WTC11 (cell line): ENCODE data around the gene LRRC32. TPM values are rescaled to one million over a fixed set of nuclear protein-coding genes. Genes with fewer than 3 reads are reported as not detected.

Experiments used
- ATAC-seq: fragments of 200-7000 bp; cut with Tn5 transposase; 2 replicates; pipeline ENCODE4 v1.10.0; 2021; ENCODE audit warnings: mild to moderate bottlenecking, moderate library complexity
- CTCF ChIA-PET: fragments of 300-600 bp; sonication (Branson Sonifier 250); formaldehyde crosslinking; loops from one replicate; lab custom pipeline; 2021; ENCODE audit warnings: antibody characterized with exemption; lab: Charles Lee
- POLR2A ChIA-PET: fragments of 350-600 bp; sonication (Branson Sonifier 250); formaldehyde crosslinking; loops from one replicate; lab custom pipeline; 2021; ENCODE audit warnings: antibody characterized with exemption; lab: Charles Lee
- DNase-seq: peaks from one replicate; pipeline ENCODE4 v3.0.0; 2021; ENCODE audit warnings: low spot score
- H3K27ac Mint-ChIP-seq: 2 replicates; pipeline ENCODE4 v1.8.0; 2021; ENCODE audit warnings: mixed read lengths
- H3K27me3 Mint-ChIP-seq: 2 replicates; pipeline ENCODE4 v1.8.0; 2021; ENCODE audit warnings: low read depth, mild to moderate bottlenecking, moderate library complexity, mixed read lengths
- H3K36me3 Mint-ChIP-seq: 2 replicates; pipeline ENCODE4 v1.8.0; 2021; ENCODE audit warnings: mixed read lengths
- H3K4me1 Mint-ChIP-seq: 2 replicates; pipeline ENCODE4 v1.8.0; 2022; ENCODE audit warnings: mixed read lengths
- H3K4me3 Mint-ChIP-seq: 2 replicates; pipeline ENCODE4 v1.8.0; 2021; ENCODE audit warnings: mild to moderate bottlenecking, moderate library complexity, mixed read lengths
- H3K9me3 Mint-ChIP-seq: 2 replicates; pipeline ENCODE4 v1.8.0; 2021; ENCODE audit warnings: mixed read lengths
- ARID4B ChIP-seq: sonication (generic); formaldehyde crosslinking; IDR thresholded peaks from 2 replicates; pipeline ENCODE4 v1.8.0; 2023; ENCODE audit warnings: missing genetic modification reagents, mild to moderate bottlenecking, borderline replicate concordance
- ATF1 ChIP-seq: sonication (generic); formaldehyde crosslinking; IDR thresholded peaks from 2 replicates; pipeline ENCODE4 v1.8.1; 2023; ENCODE audit warnings: mild to moderate bottlenecking, moderate library complexity, missing genetic modification reagents
- E2F5 ChIP-seq: sonication (generic); formaldehyde crosslinking; IDR thresholded peaks from 2 replicates; pipeline ENCODE4 v1.8.1; 2022; ENCODE audit warnings: mild to moderate bottlenecking, moderate library complexity, missing genetic modification reagents
- ESRRA ChIP-seq: sonication (generic); formaldehyde crosslinking; IDR thresholded peaks from 2 replicates; pipeline ENCODE4 v1.8.1; 2022; ENCODE audit warnings: mild to moderate bottlenecking, missing genetic modification reagents, borderline replicate concordance
- ETV6 ChIP-seq: sonication (generic); formaldehyde crosslinking; IDR thresholded peaks from 2 replicates; pipeline ENCODE4 v1.8.1; 2022; ENCODE audit warnings: mild to moderate bottlenecking, missing genetic modification reagents
- FOXJ3 ChIP-seq: sonication (generic); formaldehyde crosslinking; IDR thresholded peaks from 2 replicates; pipeline ENCODE4 v1.9.0; 2021; ENCODE audit warnings: missing genetic modification reagents, mild to moderate bottlenecking, borderline replicate concordance
- JAZF1 ChIP-seq: fragments of 250-450 bp; sonication (Bioruptor Pico); IDR thresholded peaks from 2 replicates; pipeline ENCODE4 v1.9.0; 2021; ENCODE audit warnings: moderate library complexity, mild to moderate bottlenecking, inconsistent platforms
- NFYB ChIP-seq: sonication (generic); formaldehyde crosslinking; conservative IDR thresholded peaks from 2 replicates; pipeline ENCODE4 v1.8.0; 2022; ENCODE audit warnings: low read depth, missing genetic modification reagents
- NR2C2 ChIP-seq: sonication (generic); formaldehyde crosslinking; IDR thresholded peaks from 2 replicates; pipeline ENCODE4 v1.8.0; 2022; ENCODE audit warnings: mild to moderate bottlenecking, missing genetic modification reagents
- PRDM15 ChIP-seq: sonication (generic); formaldehyde crosslinking; IDR thresholded peaks from 2 replicates; pipeline ENCODE4 v1.8.0; 2022; ENCODE audit warnings: missing genetic modification reagents
- SP1 ChIP-seq: sonication (generic); formaldehyde crosslinking; conservative IDR thresholded peaks from 2 replicates; pipeline ENCODE4 v1.8.1; 2022; ENCODE audit warnings: missing genetic modification reagents
- TP53 ChIP-seq: sonication (generic); formaldehyde crosslinking; IDR thresholded peaks from 2 replicates; pipeline ENCODE4 v1.8.1; 2023; ENCODE audit warnings: mild to moderate bottlenecking, missing genetic modification reagents
- ZNF138 ChIP-seq: sonication (generic); formaldehyde crosslinking; conservative IDR thresholded peaks from 2 replicates; pipeline ENCODE4 v1.8.1; 2022; ENCODE audit warnings: mild to moderate bottlenecking, moderate library complexity, missing genetic modification reagents
- ZNF317 ChIP-seq: sonication (generic); formaldehyde crosslinking; IDR thresholded peaks from 2 replicates; pipeline ENCODE4 v1.8.1; 2023; ENCODE audit warnings: low read depth, mild to moderate bottlenecking, moderate library complexity, missing genetic modification reagents, borderline replicate concordance
- ZNF416 ChIP-seq: fragments of 250-450 bp; sonication (Bioruptor Pico); IDR thresholded peaks from 2 replicates; pipeline ENCODE4 v1.9.0; 2021; ENCODE audit warnings: mild to moderate bottlenecking, inconsistent platforms
- ZNF671 ChIP-seq: fragments of 250-450 bp; sonication (Bioruptor Pico); IDR thresholded peaks from 2 replicates; pipeline ENCODE4 v1.8.0; 2021; ENCODE audit warnings: mild to moderate bottlenecking
- total RNA-seq: library from RNA; stranded (reverse); gene quantifications from 3 replicates; pipeline ENCODE4 v1.2.3, GENCODE V29; 2021
- TF ChIP-seq, protein P1 (sequence below): sonication (generic); formaldehyde crosslinking; IDR thresholded peaks from 2 replicates; pipeline ENCODE4 v1.8.1; 2023; ENCODE audit warnings: mild to moderate bottlenecking, missing genetic modification reagents
- TF ChIP-seq, protein P2 (sequence below): fragments of 250-450 bp; sonication (Bioruptor Pico); conservative IDR thresholded peaks from 2 replicates; pipeline ENCODE4 v1.9.0; 2021; ENCODE audit warnings: mild to moderate bottlenecking
- TF ChIP-seq, protein P3 (sequence below): sonication (generic); formaldehyde crosslinking; IDR thresholded peaks from 2 replicates; pipeline ENCODE4 v1.8.0; 2023; ENCODE audit warnings: mild to moderate bottlenecking, missing genetic modification reagents
- TF ChIP-seq, protein P4 (sequence below): fragments of 250-450 bp; sonication (Bioruptor Pico); IDR thresholded peaks from 2 replicates; pipeline ENCODE4 v1.9.0; 2021; ENCODE audit warnings: moderate library complexity, mild to moderate bottlenecking, inconsistent platforms, borderline replicate concordance

The LRRC32 gene
- total RNA-seq, 1 experiment from 2014 or later = 0.74 TPM

DNA sequence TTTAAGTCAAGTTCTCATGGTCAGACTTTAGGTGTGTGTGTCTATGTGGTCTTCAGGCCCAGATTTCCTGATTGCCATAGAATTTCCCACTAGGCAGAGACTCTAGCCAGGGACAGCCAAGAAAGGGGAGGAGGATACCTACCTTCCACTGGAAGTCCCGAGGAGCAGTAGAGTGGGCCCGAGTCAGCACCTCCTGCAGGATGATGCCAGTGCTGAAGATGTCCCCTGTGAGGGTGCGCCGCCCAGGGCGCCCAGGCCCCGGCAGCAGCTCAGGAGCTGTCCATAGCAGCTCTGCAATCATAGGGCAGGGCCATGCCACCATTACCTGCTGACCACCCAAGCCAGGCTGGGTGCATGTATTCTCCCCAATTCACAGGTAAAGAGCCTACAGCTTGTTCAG, 41.6 kb upstream of the LRRC32 start (continued):
- TF ChIP-seq, protein P1, sequence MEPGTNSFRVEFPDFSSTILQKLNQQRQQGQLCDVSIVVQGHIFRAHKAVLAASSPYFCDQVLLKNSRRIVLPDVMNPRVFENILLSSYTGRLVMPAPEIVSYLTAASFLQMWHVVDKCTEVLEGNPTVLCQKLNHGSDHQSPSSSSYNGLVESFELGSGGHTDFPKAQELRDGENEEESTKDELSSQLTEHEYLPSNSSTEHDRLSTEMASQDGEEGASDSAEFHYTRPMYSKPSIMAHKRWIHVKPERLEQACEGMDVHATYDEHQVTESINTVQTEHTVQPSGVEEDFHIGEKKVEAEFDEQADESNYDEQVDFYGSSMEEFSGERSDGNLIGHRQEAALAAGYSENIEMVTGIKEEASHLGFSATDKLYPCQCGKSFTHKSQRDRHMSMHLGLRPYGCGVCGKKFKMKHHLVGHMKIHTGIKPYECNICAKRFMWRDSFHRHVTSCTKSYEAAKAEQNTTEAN = no peak
- TF ChIP-seq, protein P2, sequence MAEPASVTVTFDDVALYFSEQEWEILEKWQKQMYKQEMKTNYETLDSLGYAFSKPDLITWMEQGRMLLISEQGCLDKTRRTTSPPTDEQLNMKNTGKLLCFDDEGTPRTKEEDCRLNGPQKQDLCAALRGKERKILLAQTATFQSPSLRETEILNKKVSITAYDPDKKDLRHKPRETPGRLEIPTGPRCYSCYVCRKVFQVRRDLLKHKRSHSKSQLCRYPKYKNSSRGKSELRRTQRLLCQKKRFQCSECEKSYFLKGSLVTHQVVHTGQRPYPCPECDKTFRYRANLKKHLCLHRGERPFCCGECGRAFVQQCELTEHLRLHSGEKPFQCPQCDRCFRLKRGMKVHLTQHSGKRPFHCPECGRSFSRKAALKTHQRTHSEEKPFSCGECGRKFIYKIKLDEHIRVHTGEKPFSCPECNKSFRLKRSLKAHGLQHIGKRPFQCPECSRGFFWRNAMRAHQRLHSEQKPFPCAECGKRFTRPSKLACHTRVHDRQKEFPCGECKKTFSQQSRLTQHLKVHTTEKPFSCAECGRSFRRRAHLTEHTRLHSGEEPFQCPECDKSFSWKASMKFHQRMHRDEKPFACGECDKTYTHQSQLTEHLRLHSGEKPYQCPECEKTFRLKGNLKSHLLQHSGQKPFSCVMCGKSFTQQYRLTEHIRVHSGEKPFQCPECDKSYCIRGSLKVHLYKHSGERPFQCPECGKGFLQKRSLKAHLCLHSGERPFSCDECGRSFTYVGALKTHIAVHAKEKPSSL (CRISPR knock-in tag) = no peak
- TF ChIP-seq NR2C2 (CRISPR knock-in tag) = no peak
- TF ChIP-seq ZNF671 (CRISPR knock-in tag) = no peak
- no peak for TF ChIP-seq ZNF416 (CRISPR knock-in tag)
- no peak for TF ChIP-seq E2F5
- TF ChIP-seq ZNF138 (CRISPR knock-in tag) = no peak
- TF ChIP-seq SP1 (CRISPR knock-in tag) = no peak
- TF ChIP-seq, protein P3, sequence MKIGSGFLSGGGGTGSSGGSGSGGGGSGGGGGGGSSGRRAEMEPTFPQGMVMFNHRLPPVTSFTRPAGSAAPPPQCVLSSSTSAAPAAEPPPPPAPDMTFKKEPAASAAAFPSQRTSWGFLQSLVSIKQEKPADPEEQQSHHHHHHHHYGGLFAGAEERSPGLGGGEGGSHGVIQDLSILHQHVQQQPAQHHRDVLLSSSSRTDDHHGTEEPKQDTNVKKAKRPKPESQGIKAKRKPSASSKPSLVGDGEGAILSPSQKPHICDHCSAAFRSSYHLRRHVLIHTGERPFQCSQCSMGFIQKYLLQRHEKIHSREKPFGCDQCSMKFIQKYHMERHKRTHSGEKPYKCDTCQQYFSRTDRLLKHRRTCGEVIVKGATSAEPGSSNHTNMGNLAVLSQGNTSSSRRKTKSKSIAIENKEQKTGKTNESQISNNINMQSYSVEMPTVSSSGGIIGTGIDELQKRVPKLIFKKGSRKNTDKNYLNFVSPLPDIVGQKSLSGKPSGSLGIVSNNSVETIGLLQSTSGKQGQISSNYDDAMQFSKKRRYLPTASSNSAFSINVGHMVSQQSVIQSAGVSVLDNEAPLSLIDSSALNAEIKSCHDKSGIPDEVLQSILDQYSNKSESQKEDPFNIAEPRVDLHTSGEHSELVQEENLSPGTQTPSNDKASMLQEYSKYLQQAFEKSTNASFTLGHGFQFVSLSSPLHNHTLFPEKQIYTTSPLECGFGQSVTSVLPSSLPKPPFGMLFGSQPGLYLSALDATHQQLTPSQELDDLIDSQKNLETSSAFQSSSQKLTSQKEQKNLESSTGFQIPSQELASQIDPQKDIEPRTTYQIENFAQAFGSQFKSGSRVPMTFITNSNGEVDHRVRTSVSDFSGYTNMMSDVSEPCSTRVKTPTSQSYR (CRISPR knock-in tag) = no peak
- TF ChIP-seq, protein P4, sequence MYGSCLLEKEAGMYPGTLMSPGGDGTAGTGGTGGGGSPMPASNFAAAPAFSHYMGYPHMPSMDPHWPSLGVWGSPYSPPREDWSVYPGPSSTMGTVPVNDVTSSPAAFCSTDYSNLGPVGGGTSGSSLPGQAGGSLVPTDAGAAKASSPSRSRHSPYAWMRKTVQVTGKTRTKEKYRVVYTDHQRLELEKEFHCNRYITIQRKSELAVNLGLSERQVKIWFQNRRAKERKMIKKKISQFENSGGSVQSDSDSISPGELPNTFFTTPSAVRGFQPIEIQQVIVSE = no peak
- TF ChIP-seq ZNF317 (CRISPR knock-in tag) = no peak
- no peak for TF ChIP-seq ARID4B (CRISPR knock-in tag)
- TF ChIP-seq JAZF1 (CRISPR knock-in tag) = no peak

DNA sequence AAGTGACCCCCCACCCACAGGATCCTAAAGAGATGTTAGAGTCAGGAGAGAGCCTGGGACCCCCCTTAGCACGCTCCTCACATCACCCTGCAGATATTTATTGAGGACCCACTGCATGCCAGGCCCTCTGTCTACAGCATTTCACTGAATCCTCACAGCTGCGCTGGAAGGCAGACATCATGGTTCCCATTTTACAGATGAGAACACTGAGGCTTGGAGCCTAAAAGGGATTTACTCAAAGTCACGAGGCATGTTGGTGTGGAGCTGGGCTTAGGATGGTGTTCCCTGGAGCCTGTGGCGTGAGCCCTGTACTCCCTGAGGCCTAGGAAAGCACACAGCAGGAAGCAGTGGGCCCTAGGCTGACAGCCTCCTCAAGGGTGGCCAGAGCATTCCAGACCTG, 39.2 kb upstream of the LRRC32 start:
- no peak overlapping the region for H3K4me3 Mint-ChIP-seq

More for the DNA sequence above, 39.2 kb upstream of the LRRC32 start:
- Mint-ChIP-seq H3K27ac (no peak overlapping the region), H3K4me1 (peaks cover 5% of the 10 kb centered on the region), H3K9me3 (peaks cover 13% of the 10 kb centered on the region), H3K36me3 (peaks cover 13% of the 10 kb centered on the region), H3K27me3 (no peaks in the 10 kb centered on the region)
- ATAC-seq = no peak
- ChIA-PET CTCF (interaction anchor here (0.9 to 2.7 kb wide), 3 partner anchors 12 to 24 kb away, joined by 3 to 18 read pairs (median 3); no protein-coding TSS in a partner anchor), POLR2A (no interaction called here)
- TF ChIP-seq, protein P4 = no peak
- TF ChIP-seq FOXJ3 (CRISPR knock-in tag) (no peak), ETV6 (CRISPR knock-in tag) (no peak), ZNF671 (CRISPR knock-in tag) (no peak), PRDM15 (CRISPR knock-in tag) (no peak), NR2C2 (CRISPR knock-in tag) (no peak), TP53 (CRISPR knock-in tag) (no peak), ATF1 (CRISPR knock-in tag) (no peak), ESRRA (CRISPR knock-in tag) (no peak), NFYB (CRISPR knock-in tag) (no peak)
- no peak for DNase-seq
